C4-2B (cell line): ENCODE results near the gene TOP1.

Source experiments
- ZFX ChIP-seq: fragments of 450-650 bp; IDR thresholded peaks from 2 replicates; pipeline ENCODE4 v1.6.1; 2017
- TF ChIP-seq, protein P1 (sequence below): fragments of 450-650 bp; conservative IDR thresholded peaks from 2 replicates; pipeline ENCODE4 v1.5.1; 2017; ENCODE audit warnings: mild to moderate bottlenecking

DNA sequence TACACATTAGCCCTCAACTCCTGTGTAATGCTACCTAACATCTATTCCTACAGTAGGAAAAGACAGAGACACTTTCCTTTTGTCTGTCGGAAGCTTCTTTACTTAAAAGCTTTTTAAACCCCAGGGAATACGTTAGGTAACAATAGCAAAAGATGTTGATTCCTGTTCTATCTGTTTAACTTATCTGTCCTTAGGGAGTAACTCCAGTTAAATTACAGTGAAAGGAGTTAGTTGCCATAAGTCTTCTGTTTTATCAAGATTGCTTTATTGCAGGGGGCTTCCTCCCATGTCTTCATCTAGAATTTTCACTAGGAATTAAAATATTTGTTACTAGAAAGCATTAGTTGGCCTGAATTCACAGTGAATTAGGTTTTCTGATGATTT, 26.2 kb downstream of the TOP1 start:
- TF ChIP-seq, protein P1, sequence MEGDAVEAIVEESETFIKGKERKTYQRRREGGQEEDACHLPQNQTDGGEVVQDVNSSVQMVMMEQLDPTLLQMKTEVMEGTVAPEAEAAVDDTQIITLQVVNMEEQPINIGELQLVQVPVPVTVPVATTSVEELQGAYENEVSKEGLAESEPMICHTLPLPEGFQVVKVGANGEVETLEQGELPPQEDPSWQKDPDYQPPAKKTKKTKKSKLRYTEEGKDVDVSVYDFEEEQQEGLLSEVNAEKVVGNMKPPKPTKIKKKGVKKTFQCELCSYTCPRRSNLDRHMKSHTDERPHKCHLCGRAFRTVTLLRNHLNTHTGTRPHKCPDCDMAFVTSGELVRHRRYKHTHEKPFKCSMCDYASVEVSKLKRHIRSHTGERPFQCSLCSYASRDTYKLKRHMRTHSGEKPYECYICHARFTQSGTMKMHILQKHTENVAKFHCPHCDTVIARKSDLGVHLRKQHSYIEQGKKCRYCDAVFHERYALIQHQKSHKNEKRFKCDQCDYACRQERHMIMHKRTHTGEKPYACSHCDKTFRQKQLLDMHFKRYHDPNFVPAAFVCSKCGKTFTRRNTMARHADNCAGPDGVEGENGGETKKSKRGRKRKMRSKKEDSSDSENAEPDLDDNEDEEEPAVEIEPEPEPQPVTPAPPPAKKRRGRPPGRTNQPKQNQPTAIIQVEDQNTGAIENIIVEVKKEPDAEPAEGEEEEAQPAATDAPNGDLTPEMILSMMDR = no peak
- no peak for TF ChIP-seq ZFX
